GM23248 (cell line): ENCODE measurements around the gene HMGN3. TPM values are rescaled to one million over a fixed set of nuclear protein-coding genes. Genes with fewer than 3 reads are reported as not detected.

Source experiments
- DNase-seq: peaks from one replicate; pipeline ENCODE4 v3.0.0-alpha.2; 2015
- H2AFZ ChIP-seq: fragments of 200-600 bp; sonication (generic); 2 replicates; pipeline ENCODE4 v1.6.1; 2016; ENCODE audit warnings: antibody characterized with exemption
- H3F3A ChIP-seq: fragments of 200-600 bp; sonication (generic); 2 replicates; pipeline ENCODE4 v1.6.1; 2016; ENCODE audit warnings: mild to moderate bottlenecking, antibody characterized with exemption, mixed run types; ENCODE audit not compliant: insufficient read depth
- H3K27ac ChIP-seq: fragments of 200-600 bp; sonication (generic); 2 replicates; pipeline ENCODE4 v1.5.1; 2016; ENCODE audit warnings: mild to moderate bottlenecking
- H3K27me3 ChIP-seq: fragments of 200-600 bp; sonication (generic); replicated peaks from 2 replicates; pipeline ENCODE4 v1.6.1; 2016; ENCODE audit warnings: mild to moderate bottlenecking; ENCODE audit not compliant: insufficient read depth
- H3K36me3 ChIP-seq: fragments of 200-600 bp; sonication (generic); 2 replicates; pipeline ENCODE4 v1.6.1; 2016; ENCODE audit warnings: low read depth, mild to moderate bottlenecking
- H3K4me1 ChIP-seq: fragments of 200-600 bp; sonication (generic); 2 replicates; pipeline ENCODE4 v1.6.1; 2016; ENCODE audit warnings: mild to moderate bottlenecking; ENCODE audit not compliant: insufficient read depth
- H3K4me2 ChIP-seq: fragments of 200-600 bp; sonication (generic); one replicate; pipeline ENCODE4 v1.6.1; 2016; ENCODE audit warnings: mild to moderate bottlenecking; ENCODE audit not compliant: unreplicated experiment
- H3K4me3 ChIP-seq: fragments of 200-600 bp; sonication (generic); 2 replicates; pipeline ENCODE4 v1.5.1; 2016; ENCODE audit warnings: mild to moderate bottlenecking
- H3K79me2 ChIP-seq: fragments of 200-600 bp; sonication (generic); 2 replicates; pipeline ENCODE4 v1.6.1; 2016; ENCODE audit warnings: mild to moderate bottlenecking; ENCODE audit not compliant: insufficient read depth
- H3K9ac ChIP-seq: fragments of 200-600 bp; sonication (generic); 2 replicates; pipeline ENCODE4 v1.6.1; 2016; ENCODE audit warnings: mild to moderate bottlenecking
- H3K9me2 ChIP-seq: fragments of 200-600 bp; sonication (generic); 2 replicates; pipeline ENCODE4 v1.6.1; 2016; ENCODE audit warnings: mixed run types, mild to moderate bottlenecking, moderate library complexity; ENCODE audit not compliant: insufficient read depth
- H3K9me3 ChIP-seq: fragments of 200-600 bp; sonication (generic); one replicate; pipeline ENCODE4 v1.6.1; 2017; ENCODE audit warnings: low read depth
- H4K20me1 ChIP-seq: fragments of 200-600 bp; sonication (generic); 2 replicates; pipeline ENCODE4 v1.6.0; 2016; ENCODE audit not compliant: insufficient read depth
- EZH2 ChIP-seq: fragments of 200-600 bp; sonication (generic); IDR thresholded peaks from 2 replicates; pipeline ENCODE4 v1.6.1; 2018; ENCODE audit warnings: antibody characterized with exemption, mild to moderate bottlenecking; ENCODE audit not compliant: insufficient read depth, poor library complexity, severe bottlenecking
- EZH2phosphoT487 ChIP-seq: fragments of 200-600 bp; sonication (generic); IDR thresholded peaks from 2 replicates; pipeline ENCODE4 v1.6.1; 2018; ENCODE audit warnings: antibody characterized with exemption, moderate library complexity, mild to moderate bottlenecking, low read depth; ENCODE audit not compliant: insufficient read depth
- WGBS, 2 experiments: methylation state at CpG; one replicate each; pipeline ENCODE4 v1.1.6; 2015 to 2017; ENCODE audit warnings: low lambda C conversion rate in 2 of 2, low coverage in 1 of 2; ENCODE audit errors: missing lambda C conversion rate in 2 of 2; 5-methylcytosine and 5-hydroxymethylcytosine counted together
- in situ Hi-C: fragments of 300-500 bp; cut with MboI; formaldehyde crosslinking; loops from 2 replicates; pipeline ENCODE4 v1.15.0; 2020
- polyA plus RNA-seq: library from polyadenylated mRNA; unstranded; fragments of >200 nt; fragmentation: Nextera tagmentation; extraction: Ambion mirVana; gene quantifications from 2 replicates; pipeline ENCODE4 v1.2.1, GENCODE V29; 2016
- total RNA-seq: library from RNA; depleted of rRNA; stranded (reverse); fragments of >200 nt; shearing (Covaris generic); gene quantifications from 2 replicates; pipeline ENCODE4 v1.2.3, GENCODE V29; 2014; rRNA removed

Gene HMGN3
- 17.6 and 30.0 TPM in 2 replicates for total RNA-seq
- polyA plus RNA-seq, result 84.4 and 86.5 TPM in 2 replicates

GRCh38 chr6:79234150-79235022, at the start of gene HMGN3:
Gene HMGN3 (minus strand): TSS chr6:79234682.
- peaks cover 35% of the 10 kb centered on the region for H3K79me2 ChIP-seq
- H3F3A ChIP-seq, result peaks cover 18% of the 10 kb centered on the region; the same call in 1 of the 2 replicates
- H3K9me2 ChIP-seq, result no peaks in the 10 kb centered on the region
- peaks cover 6% of the 10 kb centered on the region for H3K4me1 ChIP-seq
- no peaks in the 10 kb centered on the region for H4K20me1 ChIP-seq
- H3K4me2 ChIP-seq, result peak within 1 kb of the TSS; percentile 92
- H3K27ac ChIP-seq, result peak within 1 kb of the TSS; percentile 91
- WGBS, 2 experiments, result 4 to 5% methylated on average over 44 to 51 of the region's 51 CpGs
- H3K27me3 ChIP-seq, result no peaks in the 10 kb centered on the region
- DNase-seq, result peak; percentile 97
- H3K9ac ChIP-seq, result peak within 1 kb of the TSS; percentile 95
- H3K36me3 ChIP-seq, result no peaks in the 10 kb centered on the region
- no peaks in the 10 kb centered on the region for H3K9me3 ChIP-seq
- in situ Hi-C loops, result no loop called here
- TF ChIP-seq EZH2phosphoT487 (no peak), EZH2 (no peak)
- peak within 1 kb of the TSS; percentile 97 for H3K4me3 ChIP-seq
- H2AFZ ChIP-seq, result peak within 1 kb of the TSS; percentile 99

GRCh38 chr6:79280756-79281155, 46.3 kb upstream of the HMGN3 start:
- Histone ChIP-seq H3K9me3 (no peaks in the 10 kb centered on the region), H3K9me2 (no peaks in the 10 kb centered on the region), H3K27ac (no peak overlapping the region), H3K27me3 (no peaks in the 10 kb centered on the region), H3F3A (no peaks in the 10 kb centered on the region), H3K79me2 (no peaks in the 10 kb centered on the region), H3K9ac (no peak overlapping the region), H3K4me1 (0 out of 2 replicates have a peak, but pooled peaks cover 5% of the 10 kb centered on the region), H3K4me2 (no peak overlapping the region), H2AFZ (no peak overlapping the region), H3K4me3 (no peak overlapping the region), H3K36me3 (no peaks in the 10 kb centered on the region), H4K20me1 (no peaks in the 10 kb centered on the region)
- in situ Hi-C loops, result no loop called here
- WGBS, 2 experiments, result 81 to 82% methylated on average over 1 of the region's 1 CpG
- no peak for DNase-seq
- no peak for TF ChIP-seq EZH2phosphoT487
- no peak for TF ChIP-seq EZH2

GRCh38 chr6:79277109-79277508, 42.6 kb upstream of the HMGN3 start:
- Histone ChIP-seq H3K27me3 (no peaks in the 10 kb centered on the region), H3K9me3 (no peaks in the 10 kb centered on the region), H3K27ac (no peak overlapping the region), H3K79me2 (no peaks in the 10 kb centered on the region), H3K36me3 (no peaks in the 10 kb centered on the region), H3K9ac (no peak overlapping the region), H2AFZ (0 out of 2 replicates have a peak overlapping the region, but pooled peaks have one; percentile 7), H4K20me1 (no peaks in the 10 kb centered on the region), H3K4me3 (no peak overlapping the region), H3F3A (no peaks in the 10 kb centered on the region), H3K4me2 (no peak overlapping the region), H3K4me1 (0 out of 2 replicates have a peak, but pooled peaks cover 5% of the 10 kb centered on the region), H3K9me2 (no peaks in the 10 kb centered on the region)
- DNase-seq, result peak; percentile 51
- TF ChIP-seq EZH2phosphoT487, result no peak
- TF ChIP-seq EZH2, result no peak
- in situ Hi-C loops, result no loop called here

GRCh38 chr6:79269877-79270276, 35.4 kb upstream of the HMGN3 start:
- no peaks in the 10 kb centered on the region for H3K27me3 ChIP-seq

More at GRCh38 chr6:79269877-79270276, 35.4 kb upstream of the HMGN3 start:
- Histone ChIP-seq H3K9ac (peak overlapping the region; percentile 78), H3F3A (peaks cover 5% of the 10 kb centered on the region; the same call in 1 of the 2 replicates), H3K9me2 (no peaks in the 10 kb centered on the region), H3K4me2 (peak overlapping the region; percentile 55), H3K27ac (peak overlapping the region; percentile 96), H3K4me1 (peaks cover 11% of the 10 kb centered on the region), H3K36me3 (no peaks in the 10 kb centered on the region), H3K9me3 (no peaks in the 10 kb centered on the region), H3K4me3 (no peak overlapping the region), H3K79me2 (no peaks in the 10 kb centered on the region), H2AFZ (no peak overlapping the region), H4K20me1 (no peaks in the 10 kb centered on the region)
- TF ChIP-seq EZH2phosphoT487 (no peak), EZH2 (no peak)
- peak; percentile 93 for DNase-seq
- 3 to 7% methylated on average over 3 of the region's 3 CpGs for WGBS, 2 experiments
- in situ Hi-C loops, result no loop called here
